ENCODE data around the gene SHLD1. TPM values are rescaled to one million over a fixed set of nuclear protein-coding genes. Genes with fewer than 3 reads are reported as not detected.

The SHLD1 gene
- polyA plus RNA-seq, 1 donor from 2014 or later, result 15.3 TPM

GRCh38 chr20:5734602-5735001 is 15.6 kb upstream of the SHLD1 start:
- H4K20me1 ChIP-seq (ENCODE audit: insufficient read depth), result no peaks in the 10 kb centered on the region
- no peak overlapping the region for H2AFZ ChIP-seq (ENCODE audit: low read depth, low read length)
- H3K27ac ChIP-seq (ENCODE audit: low read length), result no peak overlapping the region
- no peaks in the 10 kb centered on the region for H3K79me2 ChIP-seq (replicated peaks; ENCODE audit: insufficient read depth, low read length)
- H3K9me2 ChIP-seq (ENCODE audit: insufficient read depth, low read length), result no peaks in the 10 kb centered on the region
- no peak overlapping the region for H3K4me2 ChIP-seq (ENCODE audit: low read length)
- no peak overlapping the region for H3K4me3 ChIP-seq (ENCODE audit: low read length)
- TF ChIP-seq REST (IDR thresholded peaks at IDR 0.05; ENCODE audit: borderline replicate concordance), result no peak
- TF ChIP-seq RAD21 (conservative IDR thresholded peaks at IDR 0.05), result no peak
- TF ChIP-seq CTCF (IDR thresholded peaks at IDR 0.05; ENCODE audit: poor library complexity, severe bottlenecking), result no peak
- no peak for TF ChIP-seq POLR2AphosphoS5 (IDR thresholded peaks at IDR 0.05)
- TF ChIP-seq SMC3 (conservative IDR thresholded peaks at IDR 0.05; ENCODE audit: poor library complexity), result no peak
- TF ChIP-seq EZH2 (IDR thresholded peaks at IDR 0.05; ENCODE audit: borderline replicate concordance, insufficient read depth, low read length, poor library complexity, severe bottlenecking), result no peak
- TF ChIP-seq MXI1 (conservative IDR thresholded peaks at IDR 0.05; ENCODE audit: poor library complexity, severe bottlenecking), result no peak
- TF ChIP-seq TAF1 (IDR thresholded peaks at IDR 0.05; ENCODE audit: low read depth), result no peak
- TF ChIP-seq EP300 (conservative IDR thresholded peaks at IDR 0.05; ENCODE audit: poor library complexity, severe bottlenecking), result no peak
- H3K27me3 ChIP-seq (ENCODE audit: insufficient read depth, low read depth, low read length), result no peaks in the 10 kb centered on the region
- H3F3A ChIP-seq (ENCODE audit: insufficient read depth, low read length, poor library complexity, severe bottlenecking), result no peaks in the 10 kb centered on the region
- H3K36me3 ChIP-seq (ENCODE audit: insufficient read depth, low read length), result no peaks in the 10 kb centered on the region
- H3K9ac ChIP-seq (ENCODE audit: low read length), result no peak overlapping the region
- no peaks in the 10 kb centered on the region for H3K9me3 ChIP-seq (ENCODE audit: low read length)

GRCh38 chr20:5735845-5736510 is 14.2 kb upstream of the SHLD1 start:
- H3K79me2 ChIP-seq (replicated peaks; ENCODE audit: insufficient read depth, low read length), result no peaks in the 10 kb centered on the region
- H4K20me1 ChIP-seq (ENCODE audit: insufficient read depth), result no peaks in the 10 kb centered on the region
- no peak for TF ChIP-seq MXI1 (conservative IDR thresholded peaks at IDR 0.05; ENCODE audit: poor library complexity, severe bottlenecking)
- no peak for TF ChIP-seq SMC3 (conservative IDR thresholded peaks at IDR 0.05; ENCODE audit: poor library complexity)
- no peak for TF ChIP-seq REST (IDR thresholded peaks at IDR 0.05; ENCODE audit: borderline replicate concordance)
- no peak for TF ChIP-seq EZH2 (IDR thresholded peaks at IDR 0.05; ENCODE audit: borderline replicate concordance, insufficient read depth, low read length, poor library complexity, severe bottlenecking)
- TF ChIP-seq CTCF (IDR thresholded peaks at IDR 0.05; ENCODE audit: poor library complexity, severe bottlenecking), result no peak
- no peak for TF ChIP-seq POLR2AphosphoS5 (IDR thresholded peaks at IDR 0.05)
- no peak for TF ChIP-seq RAD21 (conservative IDR thresholded peaks at IDR 0.05)
- no peak for TF ChIP-seq TAF1 (IDR thresholded peaks at IDR 0.05; ENCODE audit: low read depth)
- TF ChIP-seq EP300 (conservative IDR thresholded peaks at IDR 0.05; ENCODE audit: poor library complexity, severe bottlenecking), result no peak
- no peak overlapping the region for H3K4me3 ChIP-seq (ENCODE audit: low read length)
- no peaks in the 10 kb centered on the region for H3F3A ChIP-seq (ENCODE audit: insufficient read depth, low read length, poor library complexity, severe bottlenecking)
- no peak overlapping the region for H3K9ac ChIP-seq (ENCODE audit: low read length)
- H3K4me2 ChIP-seq (ENCODE audit: low read length), result no peak overlapping the region
- no peak overlapping the region for H2AFZ ChIP-seq (ENCODE audit: low read depth, low read length)
- H3K27ac ChIP-seq (ENCODE audit: low read length), result no peak overlapping the region
- no peaks in the 10 kb centered on the region for H3K9me3 ChIP-seq (ENCODE audit: low read length)
- H3K36me3 ChIP-seq (ENCODE audit: insufficient read depth, low read length), result no peaks in the 10 kb centered on the region
- no peaks in the 10 kb centered on the region for H3K27me3 ChIP-seq (ENCODE audit: insufficient read depth, low read depth, low read length)
- no peaks in the 10 kb centered on the region for H3K9me2 ChIP-seq (ENCODE audit: insufficient read depth, low read length)
